ENCODE data around the gene FBXW8.
"Not testable (repeated sequence)": the region's sequence is repeated elsewhere in the genome, so short reads cannot be mapped to it uniquely, and the experiment has no call there.

Gene FBXW8

GRCh38 chr12:117038919-117039318 lies 128.2 kb downstream of the FBXW8 start:
- DNase-seq (ENCODE audit: low read depth), result no peak

- no peak for DNase-seq (ENCODE audit: low read depth)
Measured at GRCh38 chr12:117039891-117040309, 129.2 kb downstream of the FBXW8 start.

- DNase-seq (ENCODE audit: low read depth), result no peak
Measured at GRCh38 chr12:117040496-117040895, 129.7 kb downstream of the FBXW8 start.

- no peak for DNase-seq (ENCODE audit: low read depth)
Measured at GRCh38 chr12:117041798-117042170, 131.0 kb downstream of the FBXW8 start.

GRCh38 chr12:117042171-117042842 lies 131.6 kb downstream of the FBXW8 start:
- no peak for DNase-seq (ENCODE audit: low read depth)

GRCh38 chr12:117042862-117043261 lies 132.1 kb downstream of the FBXW8 start:
- no peak for DNase-seq (ENCODE audit: low read depth)

- DNase-seq (ENCODE audit: low read depth), result no peak
Measured at GRCh38 chr12:117044311-117044710, 133.6 kb downstream of the FBXW8 start.

- DNase-seq (ENCODE audit: low read depth), result no peak
Measured at GRCh38 chr12:117044790-117045159, 134.0 kb downstream of the FBXW8 start.

GRCh38 chr12:117045160-117046010 lies 134.6 kb downstream of the FBXW8 start:
- no peak for DNase-seq (ENCODE audit: low read depth)

GRCh38 chr12:117046011-117046369 lies 135.2 kb downstream of the FBXW8 start:
- no peak for DNase-seq (ENCODE audit: low read depth)

- no peak for DNase-seq (ENCODE audit: low read depth)
Measured at GRCh38 chr12:117046425-117046824, 135.7 kb downstream of the FBXW8 start.

GRCh38 chr12:117046861-117047530 lies 136.2 kb downstream of the FBXW8 start:
- no peak for DNase-seq (ENCODE audit: low read depth)

- no peak for DNase-seq (ENCODE audit: low read depth)
Measured at GRCh38 chr12:117047810-117048584, 137.2 kb downstream of the FBXW8 start.

- no peak for DNase-seq (ENCODE audit: low read depth)
Measured at GRCh38 chr12:117048585-117048904, 137.8 kb downstream of the FBXW8 start.

- DNase-seq (ENCODE audit: low read depth), result no peak
Measured at GRCh38 chr12:117049295-117049694, 138.5 kb downstream of the FBXW8 start.

GRCh38 chr12:117050060-117050459 lies 139.3 kb downstream of the FBXW8 start:
- DNase-seq (ENCODE audit: low read depth), result no peak

- no peak for DNase-seq (ENCODE audit: low read depth)
Measured at GRCh38 chr12:117051380-117051779, 140.6 kb downstream of the FBXW8 start.

- DNase-seq (ENCODE audit: low read depth), result no peak
Measured at GRCh38 chr12:117052386-117053049, 141.8 kb downstream of the FBXW8 start.

GRCh38 chr12:117053050-117053400 lies 142.3 kb downstream of the FBXW8 start:
- no peak for DNase-seq (ENCODE audit: low read depth)

GRCh38 chr12:117053597-117054201 lies 142.9 kb downstream of the FBXW8 start:
- no peak for DNase-seq (ENCODE audit: low read depth)

GRCh38 chr12:117054279-117054678 lies 143.5 kb downstream of the FBXW8 start:
- no peak for DNase-seq (ENCODE audit: low read depth)

- DNase-seq (ENCODE audit: low read depth), result not testable (repeated sequence)
Measured at GRCh38 chr12:117057626-117058025, 146.9 kb downstream of the FBXW8 start.

Data from fibroblast of gingiva (primary cell).